GM19025 (cell line): Measurements from ENCODE around the gene BBLN.
A peak's percentile ranks its signal among the peaks of the same experiment; 100 is the strongest.
"Not testable (repeated sequence)": the region's sequence is repeated elsewhere in the genome, so short reads cannot be mapped to it uniquely, and the experiment has no call there.

Experiments used
- ATAC-seq: cut with Tn5 transposase; IDR thresholded peaks from one replicate; pipeline ENCODE4 v1.9.1; 2021; ENCODE audit warnings: mild to moderate bottlenecking, low read depth, moderate library complexity; ENCODE audit not compliant: unreplicated experiment

BBLN gene

GRCh38 chr9:128159784-128160602 lies at the start of gene BBLN:
BBLN (plus strand) TSS chr9:128160265; CDS start chr9:128160408, 143 bp downstream.
- peak; percentile 65 for ATAC-seq

GRCh38 chr9:128111726-128112125 lies 48.3 kb upstream of the BBLN start:
- ATAC-seq: not testable (repeated sequence)

GRCh38 chr9:128113526-128114325 lies 46.3 kb upstream of the BBLN start:
- no peak for ATAC-seq

- no peak for ATAC-seq
Observed at GRCh38 chr9:128114326-128115186, 45.5 kb upstream of the BBLN start.

GRCh38 chr9:128115187-128116103 lies 44.6 kb upstream of the BBLN start:
- ATAC-seq: peak; percentile 50

GRCh38 chr9:128116104-128117083 lies 43.7 kb upstream of the BBLN start:
- ATAC-seq: no peak

GRCh38 chr9:128117613-128118471 lies 42.2 kb upstream of the BBLN start:
- no peak for ATAC-seq

GRCh38 chr9:128118472-128118857 lies 41.6 kb upstream of the BBLN start:
- ATAC-seq: no peak

GRCh38 chr9:128118971-128119665 lies 40.9 kb upstream of the BBLN start:
- no peak for ATAC-seq

GRCh38 chr9:128120061-128120740 lies 39.9 kb upstream of the BBLN start:
- no peak for ATAC-seq

GRCh38 chr9:128120741-128121465 lies 39.2 kb upstream of the BBLN start:
- no peak for ATAC-seq

GRCh38 chr9:128121466-128121810 lies 38.6 kb upstream of the BBLN start:
- no peak for ATAC-seq

GRCh38 chr9:128121924-128122808 lies 37.9 kb upstream of the BBLN start:
- no peak for ATAC-seq

- no peak for ATAC-seq
Observed at GRCh38 chr9:128122809-128123175, 37.3 kb upstream of the BBLN start.
